ENCODE measurements around the gene ACACA.

- TF ChIP-seq EP300 (IDR thresholded peaks at IDR 0.05): no peak
- TF ChIP-seq POLR2A (IDR thresholded peaks at IDR 0.05): no peak
- TF ChIP-seq CTCF (IDR thresholded peaks at IDR 0.05): no peak
Observed at GRCh38 chr17:37065486-37066321, 340.9 kb downstream of the ACACA start.

All from suprapubic skin (tissue), 3 donors.